Raji (cell line): Measurements from ENCODE around the gene OSBPL8.

Source experiments
- POLR2A ChIP-seq: IDR thresholded peaks from 2 replicates; pipeline ENCODE4 v1.6.1; 2011; ENCODE audit warnings: low read depth, low read length, control low read depth; ENCODE audit not compliant: insufficient read depth

Gene OSBPL8

GRCh38 chr12:76519538-76519937 is 40.0 kb downstream of the OSBPL8 start:
- no peak for TF ChIP-seq POLR2A

- TF ChIP-seq POLR2A = no peak
Measured at GRCh38 chr12:76518699-76519098, 40.9 kb downstream of the OSBPL8 start.

GRCh38 chr12:76515271-76515670 is 44.3 kb downstream of the OSBPL8 start:
- TF ChIP-seq POLR2A = no peak

DNA sequence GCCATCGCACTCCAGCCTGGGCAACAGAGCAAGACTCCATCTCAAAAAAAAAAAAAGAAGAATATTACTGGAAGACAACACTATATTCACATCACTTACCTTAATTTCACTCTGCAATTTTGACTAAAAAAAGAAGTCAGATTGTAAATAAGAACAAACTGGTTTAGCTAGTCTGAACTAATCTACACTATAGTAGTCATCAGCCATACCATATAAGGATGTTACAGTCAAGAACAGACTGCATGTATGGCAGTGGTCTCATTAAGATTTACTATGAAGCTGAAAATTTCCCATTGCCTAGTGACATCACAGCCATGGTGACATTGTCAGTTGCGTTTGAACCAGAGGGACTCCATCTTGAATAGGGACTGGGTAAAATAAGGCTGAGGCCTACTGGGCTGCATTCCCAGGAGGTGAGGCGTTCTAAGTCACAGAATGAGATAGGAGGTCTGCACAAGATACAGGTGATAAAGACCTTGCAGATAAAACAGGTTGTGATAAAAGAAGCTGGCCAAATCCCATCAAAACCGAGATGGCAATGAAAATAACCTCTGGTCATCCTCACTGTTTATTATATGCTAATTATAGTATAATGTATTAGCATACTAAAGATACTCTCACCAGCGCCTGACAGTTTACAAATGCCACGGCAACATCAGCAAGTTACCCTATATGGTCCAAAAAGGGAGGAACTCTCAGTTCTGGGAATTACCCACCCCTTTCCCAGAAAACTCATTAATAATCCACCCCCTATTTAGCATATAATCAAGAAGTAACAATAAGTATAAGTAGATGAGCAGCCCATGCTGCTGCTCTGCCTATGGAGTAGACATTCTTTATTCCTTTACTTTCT is 51.2 kb downstream of the OSBPL8 start:
- no peak for TF ChIP-seq POLR2A

GRCh38 chr12:76506149-76506548 is 53.4 kb downstream of the OSBPL8 start:
- TF ChIP-seq POLR2A = no peak

GRCh38 chr12:76505050-76505449 is 54.5 kb downstream of the OSBPL8 start:
- TF ChIP-seq POLR2A = no peak

DNA sequence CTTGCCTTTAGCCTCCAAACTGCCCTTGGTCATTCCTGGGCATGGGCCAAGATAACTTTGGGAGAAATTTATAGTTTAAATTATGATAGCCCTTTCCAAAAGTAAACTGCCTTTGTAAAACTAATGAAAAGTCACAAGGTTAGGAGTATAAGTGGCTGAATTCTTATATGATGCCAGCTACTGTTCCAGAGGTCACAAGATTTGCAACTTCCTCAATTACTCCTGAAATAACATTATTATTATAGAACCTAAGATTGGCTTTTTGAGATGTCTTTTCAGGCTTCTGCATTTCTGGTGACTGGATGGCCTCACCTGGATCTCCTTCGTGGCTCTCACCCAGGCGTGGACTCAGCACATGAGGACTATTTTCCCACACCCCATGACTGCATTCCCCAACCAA is 55.0 kb downstream of the OSBPL8 start:
- TF ChIP-seq POLR2A = no peak

- no peak for TF ChIP-seq POLR2A
Measured at GRCh38 chr12:76503957-76504356, 55.6 kb downstream of the OSBPL8 start.

- TF ChIP-seq POLR2A = no peak
Measured at GRCh38 chr12:76501390-76501789, 58.2 kb downstream of the OSBPL8 start.

DNA sequence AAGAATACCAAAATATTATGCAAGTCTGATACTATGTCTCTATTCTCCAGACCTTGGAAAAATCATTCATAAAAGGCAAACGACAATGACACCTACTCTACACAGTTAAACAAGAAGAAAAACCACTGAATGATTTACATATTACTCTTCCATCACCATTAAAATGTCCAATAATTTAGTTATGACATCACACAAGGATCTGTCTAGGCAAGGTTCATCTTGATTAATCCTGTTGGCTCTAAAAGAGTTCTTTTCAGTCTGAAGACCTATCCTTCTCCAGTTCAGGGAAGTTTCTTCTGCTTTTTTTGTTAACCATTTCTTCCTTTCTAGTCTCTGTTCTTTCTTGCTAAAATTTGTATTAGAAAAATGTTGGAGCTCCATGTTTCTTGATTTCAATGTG is 64.0 kb downstream of the OSBPL8 start:
- no peak for TF ChIP-seq POLR2A

DNA sequence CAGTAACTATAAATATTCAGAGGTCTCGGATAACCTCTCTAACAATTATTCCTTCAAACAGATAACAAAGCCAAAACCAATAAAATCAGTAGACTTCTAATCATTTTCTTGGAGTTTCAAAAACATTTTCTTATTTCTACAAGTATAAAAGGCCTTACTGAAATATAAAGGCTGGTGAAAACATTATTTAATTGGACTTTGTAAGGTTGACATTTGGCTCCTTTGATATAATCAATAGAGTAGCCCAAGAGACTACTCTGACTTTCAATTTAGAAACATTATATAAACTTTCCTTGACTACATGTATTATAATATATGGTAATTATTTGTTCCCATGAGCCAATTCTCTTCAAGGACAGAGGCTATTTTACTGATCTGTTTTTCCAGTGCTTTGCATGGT is 68.3 kb downstream of the OSBPL8 start:
- no peak for TF ChIP-seq POLR2A

DNA sequence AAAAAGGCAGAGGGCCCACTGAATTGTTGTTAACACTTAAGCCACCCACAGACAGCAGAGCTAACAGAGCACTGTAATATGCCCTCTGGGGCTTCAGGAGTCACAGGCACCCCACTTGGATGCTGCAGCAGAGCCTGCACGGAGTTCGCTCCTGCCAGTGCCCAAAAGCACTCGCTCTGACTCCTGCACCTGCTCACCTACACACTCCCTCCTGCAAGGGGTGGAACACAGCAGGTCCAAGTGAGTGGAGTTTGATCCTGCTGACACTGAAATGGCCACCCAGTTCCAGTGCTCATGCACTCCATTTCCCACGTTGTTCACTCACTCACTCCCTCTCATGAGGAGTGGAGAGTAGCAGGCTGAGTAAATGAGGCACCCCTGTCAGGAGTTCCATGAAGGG is 68.8 kb downstream of the OSBPL8 start:
- no peak for TF ChIP-seq POLR2A

DNA sequence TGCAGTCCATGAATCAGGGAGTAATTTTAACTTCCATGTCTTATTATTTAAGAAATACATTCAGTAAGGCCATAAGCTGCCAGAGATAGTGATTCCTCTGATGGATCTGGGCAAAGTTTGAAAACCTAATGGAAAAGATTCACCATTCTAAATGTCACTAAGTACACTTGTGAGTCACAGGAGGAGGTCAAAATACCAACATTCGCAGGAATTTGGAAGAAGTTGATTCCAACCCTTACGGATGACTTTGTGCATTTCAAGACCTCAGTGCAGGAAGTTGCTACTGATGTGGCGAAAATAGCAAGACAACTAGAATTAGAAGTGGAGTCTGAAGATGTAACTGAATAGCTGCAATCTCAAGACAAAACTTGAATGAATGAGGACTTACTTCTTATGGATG is 69.8 kb downstream of the OSBPL8 start:
- TF ChIP-seq POLR2A = no peak

- TF ChIP-seq POLR2A = no peak
Measured at GRCh38 chr12:76486011-76486410, 73.6 kb downstream of the OSBPL8 start.

DNA sequence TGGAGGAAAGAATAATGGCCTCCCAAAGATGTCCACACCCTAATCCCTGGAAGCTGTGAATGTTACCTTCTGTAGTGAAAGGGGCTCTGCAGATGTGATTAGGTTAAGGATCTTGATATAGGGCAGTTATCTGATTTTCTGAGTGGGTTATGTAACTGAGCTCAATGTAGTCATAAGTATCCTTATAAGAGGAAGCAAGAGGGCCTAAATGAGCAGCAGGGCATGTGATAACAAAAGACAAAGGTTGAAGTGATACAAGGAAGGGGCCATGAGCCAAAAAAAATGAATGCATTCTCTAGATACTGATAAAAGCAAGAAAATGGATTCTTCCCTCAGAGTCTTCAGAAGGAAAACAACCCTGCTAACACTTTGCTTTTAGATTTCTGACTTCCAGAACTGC is 78.8 kb downstream of the OSBPL8 start:
- TF ChIP-seq POLR2A = no peak

GRCh38 chr12:76478045-76478444 is 81.5 kb downstream of the OSBPL8 start:
- TF ChIP-seq POLR2A = no peak

- no peak for TF ChIP-seq POLR2A
Measured at GRCh38 chr12:76471579-76471978, 88.0 kb downstream of the OSBPL8 start.

- TF ChIP-seq POLR2A = no peak
Measured at GRCh38 chr12:76470028-76470939, 89.3 kb downstream of the OSBPL8 start.
